K562 (cell line): ENCODE measurements around the gene FIBP. TPM values are rescaled to one million over a fixed set of nuclear protein-coding genes. Genes with fewer than 3 reads are reported as not detected.

Experiments used
- BCLAF1 ChIP-seq, 2 experiments: fragments of 450-650 bp in 1 of 2; IDR thresholded peaks; 2 replicates each; pipeline ENCODE4 v1.6.1; 2011 to 2017; ENCODE audit warnings: low read depth in 2 of 2, antibody characterized with exemption in 1 of 2, borderline replicate concordance in 1 of 2, low read length in 1 of 2, mild to moderate bottlenecking in 1 of 2, mixed read lengths in 1 of 2; ENCODE audit not compliant: control insufficient read depth in 1 of 2
- CC2D1A ChIP-seq: fragments of 450-650 bp; IDR thresholded peaks from 2 replicates; pipeline ENCODE4 v1.6.1; 2017; ENCODE audit warnings: mild to moderate bottlenecking
- ETS1 ChIP-seq: conservative IDR thresholded peaks from 2 replicates; pipeline ENCODE4 v1.6.1; 2011; ENCODE audit warnings: low read depth, mild to moderate bottlenecking, low read length; ENCODE audit not compliant: control insufficient read depth
- GMEB1 ChIP-seq: fragments of 250-450 bp; sonication (Bioruptor Pico); IDR thresholded peaks from 2 replicates; pipeline ENCODE4 v1.4.0; 2020; ENCODE audit warnings: mild to moderate bottlenecking
- HNRNPUL1 ChIP-seq: fragments of 200-400 bp; formaldehyde crosslinking; IDR thresholded peaks from 2 replicates; pipeline ENCODE4 v1.6.1; 2017; ENCODE audit warnings: low read length
- IRF2 ChIP-seq: sonication (generic); formaldehyde crosslinking; IDR thresholded peaks from 2 replicates; pipeline ENCODE4 v1.8.1; 2022; ENCODE audit warnings: mild to moderate bottlenecking, missing genetic modification reagents
- KDM2B ChIP-seq: fragments of 250-450 bp; sonication (Bioruptor Pico); IDR thresholded peaks from 2 replicates; pipeline ENCODE4 v1.8.0; 2021; ENCODE audit warnings: mild to moderate bottlenecking, moderate library complexity
- MCM7 ChIP-seq, 2 experiments: fragments of 450-650 bp; IDR thresholded peaks; 2 replicates each; pipeline ENCODE4 v1.6.1; 2016 to 2018
- NBN ChIP-seq: fragments of 450-650 bp; IDR thresholded peaks from 2 replicates; pipeline ENCODE4 v1.6.1; 2016; ENCODE audit warnings: low read depth, mild to moderate bottlenecking
- NR0B1 ChIP-seq: fragments of 450-650 bp; IDR thresholded peaks from one replicate; pipeline ENCODE4 v1.6.1; 2018; ENCODE audit warnings: mild to moderate bottlenecking, moderate library complexity; ENCODE audit not compliant: partially characterized antibody
- POLR3G ChIP-seq: IDR thresholded peaks from 2 replicates; pipeline ENCODE4 v1.6.1; 2011; ENCODE audit not compliant: insufficient read length, insufficient replicate concordance; ENCODE audit errors: extremely low read depth
- PTTG1 ChIP-seq: fragments of 450-650 bp; IDR thresholded peaks from 2 replicates; pipeline ENCODE4 v1.6.1; 2016; ENCODE audit warnings: low read depth, mild to moderate bottlenecking, missing genetic modification characterization, missing compliant biosample characterization
- RBM15 ChIP-seq: fragments of 200-400 bp; formaldehyde crosslinking; IDR thresholded peaks from 2 replicates; pipeline ENCODE4 v1.6.1; 2018; ENCODE audit warnings: mild to moderate bottlenecking, low read length, moderate library complexity; ENCODE audit not compliant: insufficient read depth
- SAFB2 ChIP-seq: fragments of 200-400 bp; formaldehyde crosslinking; IDR thresholded peaks from 2 replicates; pipeline ENCODE4 v1.6.1; 2018; ENCODE audit warnings: borderline replicate concordance, low read length, low read depth, moderate library complexity; ENCODE audit not compliant: severe bottlenecking
- SMARCA4 ChIP-seq: fragments of 450-650 bp; IDR thresholded peaks from 2 replicates; pipeline ENCODE4 v1.6.1; 2016
- TCFL5 ChIP-seq: fragments of 250-450 bp; sonication (Bioruptor Pico); conservative IDR thresholded peaks from 2 replicates; pipeline ENCODE4 v1.6.1; 2021; ENCODE audit warnings: mild to moderate bottlenecking, moderate library complexity, matching md5 sums
- ZKSCAN3 ChIP-seq: fragments of 250-450 bp; sonication (Bioruptor Pico); IDR thresholded peaks from 2 replicates; pipeline ENCODE4 v1.4.0; 2020
- ZNF217 ChIP-seq: sonication (generic); formaldehyde crosslinking; IDR thresholded peaks from 2 replicates; pipeline ENCODE4 v1.8.0; 2022; ENCODE audit warnings: mild to moderate bottlenecking, missing genetic modification reagents
- ZNF384 ChIP-seq: IDR thresholded peaks from 2 replicates; pipeline ENCODE4 v1.6.1; 2012; ENCODE audit warnings: low read depth, low read length, improper control_type of control experiment
- ZNF561 ChIP-seq: fragments of 450-650 bp; formaldehyde crosslinking; conservative IDR thresholded peaks from 2 replicates; pipeline ENCODE4 v1.4.0; 2020; ENCODE audit warnings: mild to moderate bottlenecking, moderate library complexity
- ZNF77 ChIP-seq: fragments of 250-450 bp; sonication (Bioruptor Pico); IDR thresholded peaks from 2 replicates; pipeline ENCODE4 v1.5.0; 2020
- polyA plus RNA-seq, 8 experiments: library from polyadenylated mRNA; depleted of rRNA in 4 of 8; stranded (reverse) in 5 of 8; unstranded in 3 of 8; fragments of >200 nt; fragmentation: Nextera tagmentation in 2 of 8; fragmentation: Illumina TruSeq in 1 of 8; extraction: Ambion mirVana in 2 of 8; extraction: Trizol in 1 of 8; gene quantifications; 2 replicates each; pipeline versions ENCODE4 v1.2.1 to v1.2.3, GENCODE V29; 2011 to 2014; ENCODE audit warnings: inconsistent platforms in 1 of 8, missing spikeins in 1 of 8
- total RNA-seq, 7 experiments: library from RNA; depleted of rRNA in 6 of 7; stranded (reverse); fragments of >200 nt in 6 of 7; fragmentation: Illumina TruSeq in 2 of 7; extraction: Trizol in 2 of 7; gene quantifications; 2 replicates each; pipeline versions ENCODE4 v1.2.1 to v1.2.3, GENCODE V29; 2011 to 2021; ENCODE audit warnings: low replicate concordance in 1 of 7

Gene FIBP
- total and polyA plus RNA-seq, 9 of the 15 experiments (the other 6 are each of a cell fraction or from before 2014, with no cell fraction given): 41.2 to 79.2 (median 48.6) TPM

- TF ChIP-seq BCLAF1 (IDR thresholded peaks at IDR 0.05; ENCODE audit: borderline replicate concordance in 1 of 2, control insufficient read depth in 1 of 2, low read depth in 2 of 2, low read length in 1 of 2) (0 out of 4 replicates have a peak, but pooled peaks of 1 of the 2 experiments have one; percentile 24), GMEB1 (CRISPR knock-in tag) (peak; percentile 73), PTTG1 (tag) (no peak), NR0B1 (no peak), SAFB2 (no peak), RBM15 (no peak), ETS1 (peak; percentile 99), ZNF561 (CRISPR knock-in tag) (no peak), NBN (no peak), ZNF217 (CRISPR knock-in tag) (no peak), SMARCA4 (no peak), MCM7 (IDR thresholded peaks at IDR 0.05) (no peak), HNRNPUL1 (no peak), IRF2 (CRISPR knock-in tag) (no peak), KDM2B (CRISPR knock-in tag) (0 out of 2 replicates have a peak, but pooled peaks have one; percentile 15), ZKSCAN3 (CRISPR knock-in tag) (no peak), CC2D1A (no peak), POLR3G (no peak), ZNF384 (no peak), ZNF77 (no peak), TCFL5 (no peak)
Observed at GRCh38 chr11:65857853-65858680, 30.2 kb downstream of the FIBP start, which contains the start of gene CFL1 (continued).
